ENCODE data around the gene LHFPL3.
"Not testable (repeated sequence)": the region's sequence is repeated elsewhere in the genome, so short reads cannot be mapped to it uniquely, and the experiment has no call there.

Gene LHFPL3

GRCh38 chr7:104929921-104930320, 601.5 kb downstream of the LHFPL3 start:
- H3K4me3 ChIP-seq (ENCODE audit: low read depth, low read length): no peak overlapping the region
- no peak for TF ChIP-seq CTCF (conservative IDR thresholded peaks at IDR 0.05; ENCODE audit: low read depth, low read length)
- no peak for DNase-seq (ENCODE audit: low read depth)

- no peak for DNase-seq (ENCODE audit: low read depth)
- no peak for TF ChIP-seq CTCF (conservative IDR thresholded peaks at IDR 0.05; ENCODE audit: low read depth, low read length)
- no peak overlapping the region for H3K4me3 ChIP-seq (ENCODE audit: low read depth, low read length)
These were observed 602.9 kb downstream of the LHFPL3 start for GRCh38 chr7:104931181-104931781.

GRCh38 chr7:104933022-104933421, 604.6 kb downstream of the LHFPL3 start:
- TF ChIP-seq CTCF (conservative IDR thresholded peaks at IDR 0.05; ENCODE audit: low read depth, low read length): no peak
- no peak overlapping the region for H3K4me3 ChIP-seq (ENCODE audit: low read depth, low read length)
- no peak for DNase-seq (ENCODE audit: low read depth)

- TF ChIP-seq CTCF (conservative IDR thresholded peaks at IDR 0.05; ENCODE audit: low read depth, low read length): no peak
- no peak for DNase-seq (ENCODE audit: low read depth)
- no peak overlapping the region for H3K4me3 ChIP-seq (ENCODE audit: low read depth, low read length)
These were observed 605.2 kb downstream of the LHFPL3 start for GRCh38 chr7:104933521-104933988.

- H3K4me3 ChIP-seq (ENCODE audit: low read depth, low read length): no peak overlapping the region
- no peak for DNase-seq (ENCODE audit: low read depth)
- no peak for TF ChIP-seq CTCF (conservative IDR thresholded peaks at IDR 0.05; ENCODE audit: low read depth, low read length)
These were observed 606.3 kb downstream of the LHFPL3 start for GRCh38 chr7:104934665-104935064.

GRCh38 chr7:104935276-104935675, 606.9 kb downstream of the LHFPL3 start:
- H3K4me3 ChIP-seq (ENCODE audit: low read depth, low read length): no peak overlapping the region
- DNase-seq (ENCODE audit: low read depth): no peak
- TF ChIP-seq CTCF (conservative IDR thresholded peaks at IDR 0.05; ENCODE audit: low read depth, low read length): no peak

GRCh38 chr7:104936546-104936945, 608.1 kb downstream of the LHFPL3 start:
- DNase-seq (ENCODE audit: low read depth): no peak
- H3K4me3 ChIP-seq (ENCODE audit: low read depth, low read length): no peak overlapping the region
- no peak for TF ChIP-seq CTCF (conservative IDR thresholded peaks at IDR 0.05; ENCODE audit: low read depth, low read length)

GRCh38 chr7:104937489-104937888, 609.1 kb downstream of the LHFPL3 start:
- DNase-seq (ENCODE audit: low read depth); H3K4me3 ChIP-seq (ENCODE audit: low read depth, low read length): not testable (repeated sequence)
